IMR-90 (cell line): ENCODE data around the gene ITGA2.

Experiments
- CTCF ChIP-seq: conservative IDR thresholded peaks from 2 replicates; pipeline ENCODE4 v1.5.1; 2012; ENCODE audit warnings: mild to moderate bottlenecking, low read depth, low read length, improper control_type of control experiment
- MAFK ChIP-seq: IDR thresholded peaks from 2 replicates; pipeline ENCODE4 v1.6.1; 2012; ENCODE audit warnings: low read depth, low read length, improper control_type of control experiment
- POLR2A ChIP-seq: IDR thresholded peaks from 2 replicates; pipeline ENCODE4 v1.6.1; 2012; ENCODE audit warnings: mild to moderate bottlenecking, low read depth, low read length

- TF ChIP-seq CTCF (no peak), POLR2A (no peak), MAFK (0 out of 2 replicates have a peak, but pooled peaks have one; percentile 13)
Measured at GRCh38 chr5:53111139-53111538, 122.0 kb downstream of the ITGA2 start.
